GM12892 (cell line): Measurements from ENCODE around the gene TTC28.

ENCODE experiments used
- DNase-seq: peaks from one replicate; pipeline ENCODE4 v3.0.0; 2011; ENCODE audit not compliant: insufficient read length
- FAIRE-seq: peaks from 2 replicates; lab custom pipeline; 2011; peaks lifted over from hg19 to GRCh38; lab: Jason Lieb, UNC
- POLR2A ChIP-seq: IDR thresholded peaks from 2 replicates; pipeline ENCODE4 v1.6.1; 2011; ENCODE audit warnings: low read depth, low read length, control low read depth
- POLR2AphosphoS5 ChIP-seq: IDR thresholded peaks from 2 replicates; pipeline ENCODE4 v1.6.1; 2011; ENCODE audit warnings: low read depth, low read length, control low read depth
- TAF1 ChIP-seq: IDR thresholded peaks from 2 replicates; pipeline ENCODE4 v1.6.1; 2011; ENCODE audit warnings: low read depth, mild to moderate bottlenecking, control low read depth, low read length, borderline replicate concordance

Gene TTC28

GRCh38 chr22:27949421-27949820 is 730.2 kb downstream of the TTC28 start:
- DNase-seq (no peak), FAIRE-seq (no peak)
- TF ChIP-seq POLR2A (no peak), POLR2AphosphoS5 (no peak), TAF1 (no peak)

GRCh38 chr22:27948569-27948968 is 731.1 kb downstream of the TTC28 start:
- no peak for TF ChIP-seq POLR2A
- DNase-seq = no peak
- FAIRE-seq = no peak

GRCh38 chr22:27947448-27947847 is 732.2 kb downstream of the TTC28 start:
- DNase-seq (no peak), FAIRE-seq (no peak)
- TF ChIP-seq POLR2AphosphoS5 = no peak
- TF ChIP-seq POLR2A = no peak
- no peak for TF ChIP-seq TAF1

GRCh38 chr22:27941143-27941542 is 738.5 kb downstream of the TTC28 start:
- FAIRE-seq = no peak
- no peak for DNase-seq
- TF ChIP-seq POLR2AphosphoS5 (no peak), TAF1 (no peak), POLR2A (no peak)

GRCh38 chr22:27937453-27937852 is 742.2 kb downstream of the TTC28 start:
- no peak for DNase-seq
- TF ChIP-seq POLR2AphosphoS5 (no peak), POLR2A (no peak), TAF1 (no peak)
- FAIRE-seq = no peak

- FAIRE-seq (no peak), DNase-seq (no peak)
- TF ChIP-seq POLR2AphosphoS5 (no peak), POLR2A (no peak), TAF1 (no peak)
Measured at GRCh38 chr22:27935897-27936296, 743.7 kb downstream of the TTC28 start.

- FAIRE-seq (no peak), DNase-seq (no peak)
- TF ChIP-seq POLR2A (no peak), POLR2AphosphoS5 (no peak), TAF1 (no peak)
Measured at GRCh38 chr22:27934069-27934468, 745.6 kb downstream of the TTC28 start.

- FAIRE-seq (no peak), DNase-seq (no peak)
- TF ChIP-seq POLR2AphosphoS5 (no peak), POLR2A (no peak), TAF1 (no peak)
Measured at GRCh38 chr22:27933186-27933983, 746.3 kb downstream of the TTC28 start.

GRCh38 chr22:27930331-27931060 is 749.1 kb downstream of the TTC28 start:
- no peak for FAIRE-seq
- DNase-seq = no peak
- TF ChIP-seq TAF1 (no peak), POLR2AphosphoS5 (no peak), POLR2A (no peak)
